Measurements from ENCODE around the gene ACTRT2.

Gene ACTRT2

DNA sequence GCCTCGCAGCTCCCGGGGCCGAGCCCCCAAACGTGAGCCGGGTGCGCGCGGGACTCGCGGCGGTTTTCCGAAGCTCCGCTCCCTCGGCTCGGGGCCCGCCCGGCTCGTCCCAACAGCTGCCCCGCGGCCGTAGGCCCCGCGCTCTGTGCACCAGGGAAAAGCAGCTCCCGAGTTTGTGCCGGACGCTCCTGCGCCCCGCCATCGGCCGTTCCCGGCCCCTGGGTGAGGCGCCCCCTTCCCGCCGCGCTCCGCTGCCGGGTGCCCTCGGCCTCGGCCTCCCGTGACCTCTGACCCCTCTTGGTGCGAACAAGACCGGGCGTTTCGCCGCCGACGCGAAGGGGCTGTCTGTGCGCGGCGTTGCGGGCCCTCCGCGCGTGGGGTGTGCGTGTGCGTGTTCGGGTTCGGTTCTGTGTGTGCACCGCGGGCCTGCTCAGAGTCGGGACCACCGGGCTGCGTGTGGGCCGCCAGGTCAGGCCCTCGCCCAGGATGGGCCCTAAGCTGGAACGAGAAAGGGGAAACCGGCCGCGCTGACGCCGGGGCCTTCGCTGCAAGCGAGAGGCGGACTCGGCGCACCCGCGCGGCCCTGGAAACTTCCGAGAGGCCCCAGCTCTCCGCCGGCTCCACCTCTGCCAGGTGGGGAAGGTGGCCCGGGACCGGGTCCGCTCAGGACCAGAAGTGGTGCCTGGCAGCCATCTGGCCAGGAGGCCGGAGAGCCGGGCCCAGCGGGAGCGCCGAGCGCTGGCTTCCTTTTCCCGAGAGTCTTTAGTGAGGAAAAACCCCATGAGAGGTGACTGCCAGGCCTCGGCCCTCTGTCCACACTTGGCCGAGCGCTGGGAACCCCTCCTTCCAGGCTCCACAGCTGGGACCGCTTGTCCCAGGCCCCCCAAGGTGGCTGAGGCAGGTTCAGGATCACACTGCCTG, 49.6 kb downstream of the ACTRT2 start:
- DNase-seq: no peak

DNA sequence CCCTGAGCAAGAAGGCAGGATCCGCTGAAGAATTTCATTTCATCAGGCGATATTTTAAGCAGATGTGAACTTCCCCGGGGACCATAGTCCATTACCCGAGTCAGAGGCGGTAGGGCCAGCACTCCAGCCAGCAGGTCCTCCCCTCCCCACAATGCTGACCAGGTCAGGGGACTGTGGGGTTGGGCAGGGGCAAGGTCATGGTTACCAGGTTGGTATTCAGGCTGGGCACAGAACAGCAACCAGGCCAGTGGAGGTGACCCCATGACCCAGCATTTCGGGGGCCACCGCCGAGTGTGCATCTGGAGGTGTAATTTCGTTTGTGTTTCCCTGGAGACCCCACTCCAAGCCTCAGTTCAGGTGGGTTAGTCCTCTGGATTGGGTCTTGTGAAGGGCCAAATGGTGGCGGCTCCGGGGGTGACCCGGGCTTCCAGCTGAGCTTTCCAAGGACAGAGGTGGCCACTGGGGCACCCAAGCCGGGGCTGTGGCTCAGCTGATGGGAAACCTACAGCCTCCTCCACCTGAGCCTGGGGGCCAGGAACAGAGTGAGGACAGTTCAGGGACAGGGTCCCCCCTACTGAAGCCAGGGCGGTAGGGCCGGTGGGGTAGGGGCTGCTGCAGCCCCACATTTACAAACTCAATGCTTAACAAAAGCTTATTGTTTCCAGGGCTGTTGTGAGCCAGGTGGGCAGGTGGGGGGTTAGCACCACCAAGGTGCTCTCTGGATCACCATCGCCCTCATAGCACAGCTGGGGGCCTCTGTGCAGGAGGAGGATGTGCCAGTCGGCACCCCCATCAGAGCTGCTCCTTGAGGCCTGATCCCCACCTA, 50.5 kb downstream of the ACTRT2 start:
- DNase-seq: no peak

Measured in DMS53 (cell line).